ENCODE measurements around the gene PRKCB.
A peak's percentile ranks its signal among the peaks of the same experiment; 100 is the strongest.

The PRKCB gene

DNA sequence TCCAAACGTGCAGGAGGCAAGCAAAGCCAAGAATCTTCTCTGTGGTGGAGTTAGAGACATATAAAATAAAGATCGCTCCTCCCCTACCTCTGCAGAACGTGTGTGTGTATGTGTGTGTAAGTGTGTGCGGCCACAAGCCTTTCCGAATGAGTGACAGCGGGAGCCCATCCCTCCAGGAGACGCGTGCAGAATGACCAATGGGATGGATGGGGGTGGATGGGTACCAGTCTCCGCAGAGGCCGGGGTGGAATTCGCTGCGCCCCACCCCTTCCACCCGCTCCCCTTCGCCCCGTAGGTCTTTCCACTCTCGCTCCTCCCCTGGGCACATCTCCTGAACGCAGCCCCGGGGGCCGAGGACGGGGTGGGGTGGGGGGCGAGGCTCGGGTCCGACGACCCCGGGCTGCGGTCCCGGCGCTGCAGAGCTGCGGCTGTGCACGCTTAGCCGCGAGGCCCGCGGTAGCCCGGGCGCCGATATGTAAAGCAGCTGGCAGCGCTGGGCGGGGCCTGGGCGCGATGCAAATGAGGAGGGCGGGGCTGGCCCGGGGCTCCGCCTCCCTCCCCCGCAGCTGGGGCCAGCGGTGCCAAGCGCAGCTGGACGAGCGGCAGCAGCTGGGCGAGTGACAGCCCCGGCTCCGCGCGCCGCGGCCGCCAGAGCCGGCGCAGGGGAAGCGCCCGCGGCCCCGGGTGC, at the start of gene PRKCB:
PRKCB (plus strand) TSS at position 594 of the 688 bp plus-strand sequence.
- peak; percentile 1 for DNase-seq

DNA sequence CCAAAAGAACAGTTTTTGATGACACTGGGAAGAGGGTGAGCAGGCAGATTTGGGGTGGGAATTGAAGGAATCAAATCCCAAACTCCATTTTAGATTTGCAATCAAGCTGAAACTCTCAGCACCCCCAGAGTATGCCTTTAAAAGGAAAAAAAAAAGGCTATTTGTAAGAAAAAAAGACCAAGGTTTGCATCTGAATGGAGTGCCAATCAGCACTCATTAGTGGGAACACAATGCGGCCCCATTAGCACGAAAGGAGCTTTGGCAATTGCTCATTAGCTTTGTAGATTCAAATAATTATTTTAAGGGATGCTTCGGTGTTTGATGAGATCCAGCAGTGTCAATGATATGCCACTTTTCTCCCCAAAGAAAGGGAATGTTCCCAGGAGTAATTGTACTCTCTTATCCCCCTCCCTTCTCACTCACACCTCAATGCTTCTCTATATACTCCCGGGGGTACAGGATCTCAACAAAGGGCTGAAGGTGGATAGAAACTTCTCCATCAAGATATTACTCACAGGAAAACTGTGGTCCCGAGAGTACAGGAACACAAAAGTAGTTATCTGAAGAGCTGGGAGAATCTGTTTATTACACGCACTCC, 48.7 kb upstream of the PRKCB start:
- DNase-seq, result no peak

DNA sequence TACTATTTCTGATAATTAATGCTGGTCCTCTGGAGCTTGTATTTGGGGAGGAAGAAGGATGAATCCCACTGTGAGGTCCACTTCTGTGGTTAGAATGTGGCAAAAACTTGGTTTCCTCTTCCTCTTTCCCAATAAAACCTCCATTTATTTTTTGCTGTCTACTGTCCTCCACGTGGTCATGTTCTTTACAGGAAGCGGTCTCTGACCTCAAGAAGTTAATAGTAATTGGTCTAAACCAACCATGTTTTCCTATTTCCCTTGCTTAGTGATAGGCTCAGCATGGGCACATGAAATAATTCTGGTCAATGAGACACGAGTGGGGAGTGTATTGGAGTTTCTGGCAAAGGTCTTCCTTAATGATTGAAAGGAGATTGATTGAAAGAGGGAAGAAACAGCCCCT, 47.1 kb upstream of the PRKCB start:
- no peak for DNase-seq

DNA sequence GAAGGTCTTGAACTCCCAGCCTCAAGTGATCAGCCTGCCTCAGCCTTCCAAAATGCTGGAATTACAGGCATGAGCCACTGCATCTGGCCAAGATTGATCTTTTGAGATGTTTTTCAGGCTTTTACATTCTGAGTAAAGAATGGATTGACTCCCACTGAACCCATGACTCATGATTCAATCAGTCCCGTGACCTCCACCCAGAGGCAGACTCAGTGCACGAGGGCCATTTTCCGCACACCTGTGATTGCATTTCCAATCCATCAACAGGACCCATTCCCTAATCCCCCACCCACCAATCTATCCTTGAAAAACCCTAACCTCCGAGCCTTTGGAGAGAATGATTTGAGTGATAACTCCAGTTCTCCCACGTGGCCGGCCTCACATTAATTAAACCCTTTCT, 40.4 kb upstream of the PRKCB start:
- no peak for DNase-seq

DNA sequence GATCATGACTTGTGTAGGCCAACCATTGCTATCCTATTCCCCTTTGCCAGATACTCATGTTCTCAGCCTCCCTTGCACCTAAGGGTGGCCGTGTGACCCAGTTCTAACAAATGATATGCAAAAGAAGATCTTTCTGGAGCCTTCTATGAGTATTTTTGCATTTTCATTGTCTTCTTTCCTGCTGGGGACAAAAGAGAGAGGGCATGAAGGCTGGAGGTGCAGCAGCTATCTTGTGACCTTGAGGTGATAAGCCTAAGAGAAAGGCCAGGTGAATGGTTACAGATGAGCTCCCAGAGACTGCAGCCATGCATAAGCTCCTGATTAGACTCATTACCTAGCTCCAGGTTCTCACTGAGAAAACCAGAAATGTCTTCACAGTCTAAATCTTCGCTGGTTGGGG, 38.8 kb upstream of the PRKCB start:
- no peak for DNase-seq

DNA sequence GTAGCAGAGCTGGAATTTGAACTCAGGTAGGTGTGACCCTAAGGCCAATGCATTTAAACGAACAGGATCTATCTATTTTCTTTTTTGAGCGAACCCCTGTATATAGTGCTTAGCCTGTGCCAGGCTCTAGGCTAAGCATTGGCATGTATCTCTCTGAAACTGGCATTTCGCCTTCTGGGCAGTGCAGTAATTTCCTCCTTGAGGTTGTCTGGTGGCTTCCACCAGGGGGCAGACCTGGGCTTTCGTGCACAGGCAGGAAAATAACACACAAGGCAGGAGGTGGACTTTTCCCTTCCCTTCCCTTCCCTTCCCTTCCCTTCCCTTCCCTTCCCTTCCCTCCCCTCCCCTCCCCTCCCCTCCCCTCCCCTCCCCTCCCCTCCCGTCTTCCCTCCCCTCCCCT, 34.4 kb upstream of the PRKCB start:
- DNase-seq, result peak; percentile 8

DNA sequence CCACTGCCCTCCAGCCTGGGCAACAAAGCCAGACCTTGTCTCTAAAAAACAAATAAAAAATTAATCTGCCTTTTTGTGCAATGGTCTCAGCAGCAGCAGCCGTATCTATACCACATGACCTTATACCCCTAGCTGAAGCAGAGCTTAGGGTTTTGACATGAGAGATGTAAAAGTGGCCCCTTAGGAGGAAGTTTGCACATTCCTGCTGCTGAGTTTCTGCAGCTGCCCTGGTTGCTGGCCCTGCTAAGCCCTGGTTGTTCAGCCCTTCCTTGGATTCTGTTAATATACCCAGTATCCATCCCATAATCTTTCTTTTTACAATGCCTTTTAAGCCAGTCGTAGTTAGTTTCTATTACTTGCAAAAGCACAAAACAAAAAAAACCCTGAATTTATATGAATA, 33.0 kb upstream of the PRKCB start:
- no peak for DNase-seq

DNA sequence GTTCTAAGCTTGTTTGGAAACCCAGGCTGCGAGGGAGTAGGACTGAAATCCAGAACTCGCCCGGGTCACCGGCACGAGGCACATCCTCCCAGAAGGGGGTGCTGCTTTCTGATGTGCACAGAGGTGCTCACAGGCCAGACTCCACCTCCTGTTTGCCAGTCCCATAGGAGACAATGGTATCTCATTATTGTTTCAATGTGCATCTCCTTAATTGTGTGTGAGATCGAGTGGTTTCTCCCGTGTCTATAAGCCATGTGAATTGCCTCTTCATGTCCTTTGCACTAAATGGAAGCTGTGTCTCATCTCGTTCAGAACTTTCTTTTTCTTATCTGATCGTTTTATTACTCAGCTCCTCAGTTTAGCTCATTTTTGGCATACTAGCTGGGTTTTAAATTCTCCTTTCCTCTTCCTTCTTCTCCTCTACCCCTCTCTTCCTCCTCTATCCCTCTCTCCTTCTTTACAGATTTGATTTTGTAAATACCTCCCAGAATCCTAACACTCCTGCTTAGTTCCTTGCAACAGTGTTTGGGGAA, 32.1 kb upstream of the PRKCB start:
- DNase-seq, result no peak

DNA sequence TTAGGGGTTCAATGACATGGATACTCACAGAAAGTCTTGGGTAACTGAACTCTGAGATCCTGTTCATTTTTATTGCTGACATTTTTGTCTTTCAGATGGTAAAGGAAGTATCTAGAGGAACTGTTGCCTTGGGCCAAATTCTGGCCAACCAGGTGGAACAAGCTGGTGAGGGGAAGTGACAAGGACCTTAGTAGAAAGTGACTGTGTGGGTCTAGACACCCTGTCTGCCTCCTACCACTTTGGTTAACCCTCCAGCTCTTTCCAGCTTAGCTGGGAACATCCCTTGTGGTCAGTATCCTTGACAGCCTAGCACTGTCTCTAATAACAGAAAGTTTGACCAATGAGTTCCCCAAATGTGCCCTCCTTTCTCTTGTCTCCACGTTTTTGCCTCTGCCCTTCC, 28.8 kb upstream of the PRKCB start:
- no peak for DNase-seq

DNA sequence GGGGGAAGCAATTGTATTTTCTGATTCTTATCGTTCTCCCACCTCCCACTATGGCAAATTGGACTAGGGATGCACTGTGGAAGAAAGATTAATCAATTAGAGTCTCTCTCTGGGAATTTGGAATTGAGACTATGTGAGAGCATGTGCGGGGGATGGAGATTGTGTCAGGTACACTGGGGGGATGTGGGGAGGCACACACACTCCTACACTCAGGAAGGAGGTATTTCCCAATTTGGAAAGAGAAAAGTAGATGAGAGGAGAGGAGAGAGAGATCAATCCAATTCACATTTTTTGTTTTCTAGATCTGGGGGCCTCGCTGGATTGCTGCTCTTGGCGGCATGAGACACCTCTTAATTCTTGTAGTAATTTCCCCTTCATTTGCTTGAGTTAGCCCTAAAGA, 14.3 kb upstream of the PRKCB start:
- DNase-seq, result no peak

DNA sequence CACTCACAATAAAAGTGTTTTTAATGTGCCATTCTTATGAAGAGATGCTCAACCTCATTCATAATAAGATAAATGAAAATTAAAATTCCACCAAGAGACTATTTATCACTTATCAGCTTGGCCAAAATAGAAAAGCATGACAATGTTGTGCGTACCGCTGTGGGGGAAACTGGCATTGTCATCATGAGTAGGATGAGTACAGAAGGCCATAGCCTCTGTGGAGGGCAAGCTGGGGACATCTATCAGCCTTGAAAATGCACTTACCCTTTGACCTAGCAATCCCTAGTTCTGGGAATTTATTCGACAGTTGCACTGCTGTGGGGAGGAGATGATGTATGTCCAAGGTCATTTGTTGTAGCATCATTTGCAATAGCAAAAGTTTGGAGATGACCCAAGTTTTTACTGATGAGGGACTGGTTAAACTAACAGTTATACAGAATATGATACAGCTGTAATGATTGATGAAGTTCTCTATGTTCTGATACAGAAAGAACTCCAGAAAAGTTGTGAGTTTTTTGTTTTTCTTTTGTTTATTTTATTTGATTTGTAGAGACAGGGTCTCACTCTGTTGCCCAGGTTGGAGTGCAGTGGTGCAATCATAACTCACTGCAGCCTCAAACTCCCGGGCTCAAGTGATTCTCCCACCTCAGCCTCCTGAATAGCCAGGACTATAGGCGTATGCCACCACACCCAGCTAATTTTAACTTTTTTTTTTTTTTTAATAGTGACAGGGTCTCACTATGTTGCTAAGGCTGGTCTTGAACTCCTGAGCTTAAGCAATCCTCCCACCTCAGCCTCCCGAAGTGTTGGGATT, 13.7 kb upstream of the PRKCB start:
- DNase-seq, result no peak

DNA sequence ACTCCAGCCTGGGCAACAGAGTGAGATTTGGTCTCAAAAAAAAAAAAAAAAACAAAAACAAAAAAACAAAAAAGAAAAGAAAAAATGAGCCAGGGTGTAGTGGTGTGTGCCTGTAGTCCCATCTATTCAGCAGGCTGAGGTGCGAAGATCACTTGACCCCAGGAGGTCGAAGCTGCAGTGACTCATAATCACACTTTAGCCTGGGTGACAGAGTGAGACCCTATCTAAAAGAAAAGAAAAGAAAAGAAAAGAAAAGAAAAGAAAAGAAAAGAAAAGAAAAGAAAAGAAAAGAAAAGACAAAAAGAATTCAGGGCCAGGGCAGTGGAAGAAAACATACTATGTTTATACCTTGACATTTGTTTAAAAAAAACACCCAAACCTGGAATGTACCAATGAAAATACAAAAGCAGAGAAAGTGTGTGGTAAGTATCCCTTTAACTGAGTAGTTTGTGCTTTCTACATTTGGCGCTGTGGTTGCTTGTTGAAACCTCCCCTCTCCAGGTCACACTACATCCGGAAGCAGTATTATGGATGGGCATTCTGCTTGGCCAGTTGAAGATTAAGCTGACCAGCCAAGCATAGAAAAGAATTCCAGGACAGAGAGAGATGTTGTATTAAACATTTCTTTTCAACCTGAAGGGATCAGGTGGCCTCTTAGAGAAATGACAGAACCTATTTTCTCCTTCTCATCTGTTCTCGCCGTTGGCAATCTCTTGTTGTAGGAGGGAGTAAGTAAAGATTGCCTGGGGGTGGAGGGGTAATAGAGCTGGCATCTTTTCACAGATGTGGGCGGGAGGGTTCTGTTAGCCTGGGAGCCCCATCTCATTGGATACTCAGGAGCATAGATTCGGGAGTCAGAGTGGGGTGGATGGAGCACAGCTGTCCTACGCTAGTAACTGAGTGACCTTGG, 12.1 kb upstream of the PRKCB start:
- DNase-seq, result no peak

DNA sequence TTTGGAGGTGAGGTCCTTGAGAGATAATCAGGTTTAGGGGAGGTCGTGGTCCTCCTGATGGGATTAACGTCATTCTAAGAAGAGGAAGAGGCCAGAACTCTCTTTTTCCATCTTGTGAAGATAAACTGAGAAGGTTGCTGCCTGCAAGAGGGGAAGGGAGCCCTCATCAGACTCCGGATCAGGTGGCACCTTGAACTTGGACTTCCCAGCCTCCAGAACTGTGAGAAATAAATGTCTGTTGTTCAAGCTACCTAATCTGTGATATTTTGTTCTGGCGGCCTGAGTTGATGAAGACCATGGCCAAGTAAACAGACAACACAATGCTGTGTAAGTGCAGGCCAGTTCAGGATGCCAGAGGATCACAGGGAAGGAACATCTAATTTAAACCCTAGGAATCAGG, 10.9 kb upstream of the PRKCB start:
- no peak for DNase-seq

DNA sequence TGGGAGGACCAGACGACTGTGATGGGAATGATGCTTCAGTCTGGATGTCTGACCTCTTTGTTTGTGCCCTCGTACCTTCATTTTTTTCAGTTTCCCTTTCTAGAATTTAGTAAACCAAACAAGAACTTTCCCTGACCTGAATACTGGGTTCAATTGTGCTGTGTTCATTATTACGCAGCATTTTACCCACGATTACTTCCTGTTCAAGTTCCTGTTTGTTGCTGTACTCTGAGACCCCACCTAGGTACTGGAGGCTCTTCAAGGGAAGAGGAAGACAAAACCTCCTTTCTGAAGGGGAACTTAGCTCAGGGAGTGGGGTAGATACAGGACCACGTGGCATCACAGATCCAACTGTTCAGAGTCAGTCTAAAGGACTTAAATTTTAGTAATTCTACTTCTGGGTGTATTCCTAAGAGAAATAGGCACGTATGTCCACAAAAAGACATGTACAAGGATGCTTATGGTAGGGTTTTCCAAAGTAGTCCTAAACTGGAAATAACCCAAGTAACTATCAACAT, 9.2 kb upstream of the PRKCB start:
- DNase-seq, result no peak

DNA sequence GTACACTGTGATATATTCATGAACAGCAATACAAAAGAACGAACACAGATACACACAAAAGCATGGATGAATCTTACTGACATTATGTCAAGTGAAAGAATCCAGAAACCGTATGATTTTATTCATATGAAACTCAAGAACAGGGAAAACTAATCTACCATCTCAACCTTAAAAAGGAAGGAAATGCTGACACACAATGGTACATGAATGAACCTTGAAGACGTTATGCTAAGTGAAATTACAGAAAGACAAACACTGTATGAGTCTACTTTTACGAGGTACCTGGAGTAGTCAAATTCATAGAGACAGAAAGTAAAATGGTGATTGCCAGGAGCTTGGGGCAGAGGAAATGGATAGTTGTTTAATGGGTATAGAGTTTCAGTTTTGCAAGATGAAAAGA, 8.7 kb upstream of the PRKCB start:
- no peak for DNase-seq

DNA sequence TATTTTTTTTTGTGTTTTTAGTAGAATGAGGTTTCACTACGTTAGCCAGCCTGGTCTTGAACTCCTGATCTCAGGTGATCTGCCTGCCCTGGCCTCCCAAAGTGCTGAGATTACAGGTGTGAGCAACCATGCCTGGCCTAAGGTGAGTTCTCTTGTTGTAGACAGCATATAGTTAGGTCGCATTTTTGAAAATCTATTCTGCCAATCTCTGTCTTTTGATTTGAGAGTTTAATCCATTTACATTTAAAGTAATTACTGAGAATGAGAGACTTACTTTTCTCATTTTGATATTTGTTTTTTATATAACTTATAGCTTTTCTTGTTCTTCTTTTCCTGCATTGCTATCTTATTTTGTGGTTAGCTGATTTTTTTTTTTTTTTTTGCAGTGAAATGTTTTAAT, 6.3 kb upstream of the PRKCB start:
- DNase-seq, result no peak

DNA sequence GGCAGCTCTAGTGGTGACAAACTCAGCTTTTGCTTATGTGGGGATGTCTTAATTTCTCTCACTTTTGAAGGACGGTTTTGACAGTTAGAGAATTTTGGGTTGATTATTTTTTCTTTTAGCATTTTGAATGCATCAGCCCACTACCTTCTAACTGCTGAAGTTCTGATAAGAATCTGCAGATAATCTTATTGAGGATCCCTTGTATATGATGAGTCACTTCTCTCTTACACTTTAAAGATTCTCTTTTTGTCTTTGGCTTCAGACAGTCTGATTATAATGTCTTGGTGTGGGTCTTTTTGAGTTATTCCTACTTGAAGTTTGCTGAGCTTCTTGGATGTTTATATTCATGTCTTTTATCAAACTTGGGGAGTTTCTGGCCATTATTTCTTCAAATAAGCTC, 5.5 kb upstream of the PRKCB start:
- no peak for DNase-seq

DNA sequence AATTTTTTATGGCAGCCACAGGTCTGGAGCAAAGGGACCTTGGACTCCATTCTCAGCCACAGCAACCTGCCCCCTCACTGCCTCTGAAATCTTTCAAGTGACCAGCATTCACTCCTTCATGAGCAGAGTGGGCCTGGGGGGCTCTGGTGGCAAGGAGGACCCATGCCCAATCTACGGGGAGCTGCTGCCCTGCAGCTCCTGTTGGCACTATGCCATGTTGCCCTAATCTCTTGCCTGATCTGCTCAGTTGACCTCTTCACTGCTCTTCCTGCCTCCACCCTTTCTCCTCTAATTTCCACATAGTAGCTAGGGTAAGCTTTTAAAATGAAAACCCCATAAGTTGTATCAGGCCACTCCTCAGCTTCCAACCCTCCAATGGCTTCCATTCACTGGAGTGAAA, 2.9 kb upstream of the PRKCB start:
- DNase-seq, result no peak

DNA sequence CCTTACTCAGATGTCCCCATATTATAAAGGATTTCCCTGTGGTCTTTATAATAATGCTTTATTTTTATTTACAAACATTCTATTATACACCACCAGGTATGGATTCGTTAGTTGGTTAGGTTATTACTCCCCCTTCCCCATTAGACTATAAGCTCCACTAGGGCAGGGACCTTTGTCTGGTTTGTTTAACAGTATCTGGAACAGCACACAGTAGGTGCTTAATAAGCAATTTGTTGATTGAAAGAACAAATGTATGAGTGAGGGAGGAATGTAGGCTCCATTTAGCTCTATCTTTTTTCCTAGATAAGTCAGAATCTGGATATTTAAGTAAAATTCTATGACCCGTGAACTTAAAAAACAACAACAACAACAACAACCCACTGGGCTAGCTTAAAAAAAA, 2.3 kb upstream of the PRKCB start:
- DNase-seq, result no peak

DNA sequence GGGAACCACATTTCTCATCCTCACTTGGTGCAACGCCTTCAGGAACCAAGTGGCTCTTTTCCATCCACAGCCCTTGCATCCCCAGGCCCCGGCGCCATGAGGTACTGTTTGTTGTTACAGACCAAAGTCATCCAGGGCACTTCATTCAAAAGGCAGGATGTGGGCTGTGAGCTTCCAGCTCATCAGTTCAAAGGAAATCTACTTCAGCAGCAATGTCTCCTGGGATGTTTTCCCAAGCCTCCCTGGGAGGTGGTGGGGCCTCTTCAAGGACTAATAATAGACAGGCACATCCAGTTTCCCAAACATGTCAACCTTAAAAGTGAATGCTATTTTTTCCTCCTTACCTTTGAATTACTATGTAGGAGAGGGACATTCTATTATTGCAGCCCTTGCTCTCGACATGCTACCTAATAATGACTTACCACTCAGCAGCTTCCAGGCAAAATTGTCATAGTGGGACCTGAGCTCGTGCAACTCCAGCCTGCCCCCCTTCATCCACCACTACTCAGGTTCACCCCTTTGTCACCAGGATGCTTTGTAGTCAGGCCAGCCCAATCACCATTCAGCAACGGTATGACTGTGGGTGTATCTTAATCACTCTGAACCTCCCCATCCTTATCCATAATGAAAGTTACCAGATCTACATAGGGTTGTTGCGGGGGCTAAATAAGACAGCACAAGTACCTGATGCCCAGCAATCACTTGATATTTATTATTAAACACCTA, 1.7 kb upstream of the PRKCB start:
- no peak for DNase-seq

DNA sequence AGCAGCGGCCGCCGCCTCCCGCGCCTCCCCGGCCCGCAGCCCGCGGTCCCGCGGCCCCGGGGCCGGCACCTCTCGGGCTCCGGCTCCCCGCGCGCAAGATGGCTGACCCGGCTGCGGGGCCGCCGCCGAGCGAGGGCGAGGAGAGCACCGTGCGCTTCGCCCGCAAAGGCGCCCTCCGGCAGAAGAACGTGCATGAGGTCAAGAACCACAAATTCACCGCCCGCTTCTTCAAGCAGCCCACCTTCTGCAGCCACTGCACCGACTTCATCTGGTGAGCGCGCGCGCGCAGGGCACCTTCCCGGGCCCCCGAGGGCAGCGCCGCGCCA, 258 bp downstream of the PRKCB start:
- DNase-seq, result no peak
